ENCODE data around the gene TAS1R3. TPM values are rescaled to one million over a fixed set of nuclear protein-coding genes. Genes with fewer than 3 reads are reported as not detected.

Gene TAS1R3

Small RNAs within 50 kb of the gene (microRNA-seq; reads per million reads assigned to microRNA genes)
- gene MIR6726: not detected
- gene MIR6727: not detected
- 1.5 reads per million for gene MIR6808

Data from HL-60 (cell line).